Heart left ventricle (tissue), 16 donors: ENCODE results near the gene GLB1L. TPM values are rescaled to one million over a fixed set of nuclear protein-coding genes. Genes with fewer than 3 reads are reported as not detected.

Experiments
- ATAC-seq, 4 donors: fragments of 200-7000 bp; cut with Tn5 transposase; one replicate each; pipeline ENCODE4 v1.9.1; 2020 to 2022; ENCODE audit warnings: moderate library complexity in 4 of 4, mild to moderate bottlenecking in 3 of 4, moderate number of reproducible peaks in 1 of 4
- DNase-seq, 5 donors: peaks; one replicate each; pipeline ENCODE4 v3.0.0-alpha.2; 2020
- H3K27ac ChIP-seq, 12 donors: fragments of 200-600 bp; sonication (generic) in 4 of 12; one replicate each; pipeline versions ENCODE4 v1.5.0 to v1.8.0; 2016 to 2022; ENCODE audit warnings: mild to moderate bottlenecking in 2 of 12
- H3K27me3 ChIP-seq, 9 donors: fragments of 200-600 bp; sonication (generic) in 2 of 9; one replicate each; pipeline versions ENCODE4 v1.5.1 to v1.8.0; 2016 to 2022; ENCODE audit warnings: mild to moderate bottlenecking in 3 of 9
- H3K36me3 ChIP-seq, 9 donors: fragments of 200-600 bp; sonication (generic) in 2 of 9; one replicate each; pipeline versions ENCODE4 v1.5.0 to v1.8.0; 2018 to 2022; ENCODE audit warnings: mild to moderate bottlenecking in 2 of 9
- H3K4me1 ChIP-seq, 12 donors: fragments of 200-600 bp; sonication (generic) in 4 of 12; one replicate each; pipeline versions ENCODE4 v1.5.0 to v1.8.0; 2016 to 2022; ENCODE audit warnings: mild to moderate bottlenecking in 3 of 12
- H3K4me3 ChIP-seq, 12 donors: fragments of 200-600 bp; sonication (generic) in 4 of 12; one replicate each; pipeline versions ENCODE4 v1.5.0 to v1.8.0; 2017 to 2022; ENCODE audit warnings: mild to moderate bottlenecking in 9 of 12, moderate library complexity in 4 of 12
- H3K9me3 ChIP-seq, 12 donors: fragments of 200-600 bp; sonication (generic) in 4 of 12; one replicate each; pipeline versions ENCODE4 v1.5.0 to v1.8.0; 2016 to 2022; ENCODE audit warnings: mild to moderate bottlenecking in 1 of 12
- POLR2A ChIP-seq, 2 donors: fragments of 450-650 bp; IDR thresholded peaks; one replicate each; pipeline ENCODE4 v1.6.1; 2017; ENCODE audit warnings: antibody characterized with exemption in 2 of 2, mild to moderate bottlenecking in 2 of 2, moderate library complexity in 2 of 2
- WGBS, 4 donors: extraction: QIAGEN DNeasy Blood & Tissue Kit in 2 of 4; methylation state at CpG; one replicate each; pipeline versions ENCODE4 v1.1.5 to v1.1.7; 2013 to 2018; 5-methylcytosine and 5-hydroxymethylcytosine counted together
- intact Hi-C, 10 donors: fragments of 100-400 bp; cut with DNase I; formaldehyde crosslinking; loops; one replicate each; pipeline versions ENCODE4 v1.11.1 to v1.14.2; 2022
- polyA plus RNA-seq, 2 donors: library from polyadenylated mRNA; stranded (reverse); fragments of 200-250 nt; gene quantifications; one replicate each; pipeline ENCODE4 v1.2.3, GENCODE V29; 2013
- total RNA-seq, 9 donors: library from RNA; depleted of rRNA in 2 of 9; stranded (reverse); fragments of >200 nt in 2 of 9; fragmentation: NEBNext Ultra II Directional in 3 of 9; extraction: Animal tissue kit (Norgen Biotek cat#: 25700) in 3 of 9; gene quantifications; one replicate each; pipeline versions ENCODE4 v1.1.0 to v1.2.4, GENCODE V29; 2016 to 2023
- TF ChIP-seq, protein P1 (sequence below), 12 donors: fragments of 200-600 bp; sonication (generic) in 4 of 12; IDR thresholded peaks; one replicate each; pipeline versions ENCODE4 v1.5.0 to v1.8.0; 2018 to 2022; ENCODE audit warnings: antibody characterized with exemption in 12 of 12, mild to moderate bottlenecking in 5 of 12
- donor health status: ischemic (EF 13 %, LVEDD 7.1; RV severe dilation, severe dysfunction).
- donor health status: healthy with polysubstance abuse.
- donor health status: DM: no; HTN: yes; CAD: no.
- donor health status: DM: no; HTN: no; CAD: no.
- donor health status: ischemic (EF 25% LVEDD 6.9; RV normal size, moderate dysfunction).
- donor health status: ischemic (EF 25% LVEDD 5.7; RV mildly dilated, moderate dysfunction).
- donor health status: healthy.
- donor health status: DM: yes; HTN: yes; CAD: no.
- donor health status: ischemic (EF 35%, LVEDD 5.7; RV mildly dilated, moderate dysfunction).
- donor health status: nonischemic (EF 11% LVEDD 7.7; RV severe dilation, severe dysfunction).
- donor health status: DM: yes; HTN: yes; CAD: no.
- donor health status: PGD.
- donor health status: ischemic (EF 29% LVEDD 5.4; RV normal size, mild dysfunction).
- donor health status: nonischemic (EF 23%, LVEDD 6.1; RV moderate dilation, normal function).

The GLB1L gene
- total and polyA plus RNA-seq, 11 donors = 1.3 to 7.9 (median 2.4) TPM

DNA sequence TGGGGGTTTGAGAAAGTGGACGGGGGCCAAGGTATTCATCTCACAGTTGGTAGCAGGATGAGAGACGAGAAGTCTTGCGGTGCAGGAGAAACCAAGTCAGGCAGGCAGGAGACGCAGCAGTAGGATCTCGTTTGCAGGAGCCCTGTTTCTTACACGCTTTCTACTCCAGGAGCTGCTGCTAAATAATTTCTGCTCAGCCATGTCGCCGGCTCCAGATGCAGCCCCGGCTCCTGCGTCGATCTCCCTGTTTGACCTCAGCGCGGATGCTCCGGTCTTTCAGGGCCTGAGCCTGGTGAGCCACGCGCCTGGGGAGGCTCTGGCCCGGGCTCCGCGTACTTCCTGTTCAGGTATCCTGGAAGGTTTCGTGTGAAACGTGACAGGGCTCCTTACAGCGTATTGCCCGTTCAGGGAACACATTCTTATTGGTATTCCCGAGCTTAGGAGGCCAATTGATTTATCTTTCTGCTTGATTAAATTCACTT, 15.1 kb downstream of the GLB1L start:
- peaks cover 0 to 63% (median 54%) of the 10 kb centered on the region in 9 donors for H3K36me3 ChIP-seq
- peak overlapping the region; percentile 80 to 92 (median 88) for H3K4me3 ChIP-seq
- intact Hi-C loops = loop anchor here in 1 of 10 donors (10.0 kb wide), 1 partner anchor 65 kb away; no protein-coding TSS in a partner anchor
- no peaks in the 10 kb centered on the region for H3K27me3 ChIP-seq
- peak overlapping the region; percentile 48 to 99 (median 97) for H3K27ac ChIP-seq
- ATAC-seq (peak in 2 of 4 donors; percentile 12 to 32), DNase-seq (peak in 1 of 5 donors; percentile 77)
- TF ChIP-seq POLR2A (IDR thresholded peaks at IDR 0.05) = no peak
- TF ChIP-seq, protein P1, sequence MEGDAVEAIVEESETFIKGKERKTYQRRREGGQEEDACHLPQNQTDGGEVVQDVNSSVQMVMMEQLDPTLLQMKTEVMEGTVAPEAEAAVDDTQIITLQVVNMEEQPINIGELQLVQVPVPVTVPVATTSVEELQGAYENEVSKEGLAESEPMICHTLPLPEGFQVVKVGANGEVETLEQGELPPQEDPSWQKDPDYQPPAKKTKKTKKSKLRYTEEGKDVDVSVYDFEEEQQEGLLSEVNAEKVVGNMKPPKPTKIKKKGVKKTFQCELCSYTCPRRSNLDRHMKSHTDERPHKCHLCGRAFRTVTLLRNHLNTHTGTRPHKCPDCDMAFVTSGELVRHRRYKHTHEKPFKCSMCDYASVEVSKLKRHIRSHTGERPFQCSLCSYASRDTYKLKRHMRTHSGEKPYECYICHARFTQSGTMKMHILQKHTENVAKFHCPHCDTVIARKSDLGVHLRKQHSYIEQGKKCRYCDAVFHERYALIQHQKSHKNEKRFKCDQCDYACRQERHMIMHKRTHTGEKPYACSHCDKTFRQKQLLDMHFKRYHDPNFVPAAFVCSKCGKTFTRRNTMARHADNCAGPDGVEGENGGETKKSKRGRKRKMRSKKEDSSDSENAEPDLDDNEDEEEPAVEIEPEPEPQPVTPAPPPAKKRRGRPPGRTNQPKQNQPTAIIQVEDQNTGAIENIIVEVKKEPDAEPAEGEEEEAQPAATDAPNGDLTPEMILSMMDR (IDR thresholded peaks at IDR 0.05) = no peak
- 0 to 1% (median 0%) methylated on average over 22 to 24 of the region's 24 CpGs for WGBS, 4 donors
- H3K9me3 ChIP-seq = no peaks in the 10 kb centered on the region
- H3K4me1 ChIP-seq = peaks cover 3 to 49% (median 26%) of the 10 kb centered on the region in 12 donors

DNA sequence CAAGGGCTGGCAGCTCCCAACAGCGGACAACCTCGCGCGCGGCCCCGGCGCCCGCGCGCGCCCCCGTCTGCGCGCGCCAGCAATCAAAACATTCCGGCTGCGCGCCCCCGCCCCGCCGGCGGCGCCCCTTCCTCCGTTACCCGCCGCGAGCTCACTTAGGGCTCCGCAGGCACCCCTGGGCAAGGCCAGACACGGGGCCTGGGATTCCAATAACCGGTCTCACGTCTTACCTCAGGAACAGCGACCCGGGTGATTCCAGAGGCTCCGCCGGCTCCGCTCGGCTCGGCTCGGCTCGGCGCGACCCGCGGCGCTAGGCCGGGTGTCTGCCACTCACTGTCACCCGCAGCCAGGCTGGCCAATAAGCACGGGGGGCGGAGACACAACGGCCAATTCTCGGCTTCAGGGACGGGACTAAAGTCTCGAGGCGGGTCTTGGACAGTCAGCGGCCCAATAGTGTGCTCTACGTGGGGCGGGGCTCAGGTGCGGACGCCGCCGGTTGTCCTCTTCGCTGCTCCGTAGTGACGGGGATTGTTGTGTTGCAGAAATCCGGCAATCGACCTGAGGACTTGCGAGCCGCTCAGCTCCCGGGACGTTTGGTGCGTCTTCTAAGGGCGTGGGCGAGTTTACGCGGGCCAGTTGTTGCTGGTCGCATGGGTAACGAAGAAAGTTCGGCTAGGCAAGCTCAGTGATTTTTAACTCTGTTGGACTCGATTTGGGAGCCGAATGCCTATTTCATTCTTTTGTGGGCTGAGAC, 15.8 kb downstream of the GLB1L start, which contains the start of the genes ANKZF1 and ATG9A:
ANKZF1 (plus strand) TSS at position 502 of the 754 bp plus-strand sequence. CDS start 452 bp downstream, outside the sequence.
ATG9A (minus strand) TSS at position 332 of the 754 bp plus-strand sequence. CDS start 1,612 bp downstream, outside the sequence.
- H3K27me3 ChIP-seq = no peaks in the 10 kb centered on the region
- H3K4me1 ChIP-seq = peaks cover 3 to 51% (median 26%) of the 10 kb centered on the region in 12 donors
- H3K27ac ChIP-seq = peak within 1 kb of the TSS; percentile 93 to 99 (median 97)
- peak; percentile 98 to 100 (median 99) for DNase-seq
- no peaks in the 10 kb centered on the region for H3K9me3 ChIP-seq
- WGBS, 4 donors = 0 to 1% (median 0%) methylated on average over 17 to 80 of the region's 80 CpGs
- intact Hi-C loops = loop anchor here in 4 of 10 donors (1.0 to 10.0 kb wide), 7 partner anchors 16 to 68 kb away; partner anchors contain the start of genes CNPPD1 (in 2 of the 4), GLB1L (in 1 of the 4), RETREG2 (in 1 of the 4) and SLC23A3 (in 1 of the 4)
- H3K4me3 ChIP-seq = peak within 1 kb of the TSS; percentile 80 to 92 (median 88)
- H3K36me3 ChIP-seq = peaks cover 0 to 63% (median 54%) of the 10 kb centered on the region in 9 donors
- TF ChIP-seq, protein P1 (IDR thresholded peaks at IDR 0.05) = no peak
- TF ChIP-seq POLR2A (IDR thresholded peaks at IDR 0.05) = peak in 1 of 2 donors; percentile 85
- ATAC-seq = peak; percentile 99

DNA sequence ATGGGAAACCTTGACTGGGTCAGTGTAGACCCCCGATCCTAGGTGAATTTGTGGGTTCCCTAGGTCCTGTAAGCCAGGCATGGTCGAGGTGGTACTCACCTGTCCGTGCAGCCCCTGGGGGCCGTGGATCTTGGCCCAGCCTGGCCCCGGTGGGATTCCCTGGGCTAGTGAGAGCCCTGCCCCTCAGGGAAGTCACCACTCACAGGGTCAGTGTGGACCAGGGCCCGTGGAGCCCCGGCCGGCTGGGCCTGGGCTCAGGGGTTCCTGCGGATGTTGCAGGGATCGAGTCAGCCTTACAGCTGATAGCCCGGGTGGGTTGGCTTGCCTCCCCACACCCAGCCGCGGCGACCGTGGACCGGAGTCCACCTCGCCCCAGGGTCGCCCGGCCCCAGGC, 16.3 kb downstream of the GLB1L start:
- Histone ChIP-seq H3K9me3 (no peaks in the 10 kb centered on the region), H3K27ac (peak overlapping the region; percentile 93 to 99 (median 97)), H3K4me3 (peak overlapping the region; percentile 80 to 92 (median 88)), H3K4me1 (peaks cover 3 to 51% (median 26%) of the 10 kb centered on the region in 12 donors), H3K36me3 (peaks cover 2 to 63% (median 54%) of the 10 kb centered on the region in 9 donors), H3K27me3 (no peaks in the 10 kb centered on the region)
- 2 to 6% (median 3%) methylated on average over 12 to 19 of the region's 19 CpGs for WGBS, 4 donors
- ATAC-seq (no peak), DNase-seq (no peak)
- intact Hi-C loops = loop anchor here in 4 of 10 donors (1.0 to 10.0 kb wide), 6 partner anchors 16 to 68 kb away; partner anchors contain the start of genes CNPPD1 (in 2 of the 4), GLB1L (in 1 of the 4), RETREG2 (in 1 of the 4) and SLC23A3 (in 1 of the 4)
- no peak for TF ChIP-seq POLR2A (IDR thresholded peaks at IDR 0.05)
- TF ChIP-seq, protein P1 (IDR thresholded peaks at IDR 0.05) = no peak
